ENCODE data around the gene BCLAF1.

DNA sequence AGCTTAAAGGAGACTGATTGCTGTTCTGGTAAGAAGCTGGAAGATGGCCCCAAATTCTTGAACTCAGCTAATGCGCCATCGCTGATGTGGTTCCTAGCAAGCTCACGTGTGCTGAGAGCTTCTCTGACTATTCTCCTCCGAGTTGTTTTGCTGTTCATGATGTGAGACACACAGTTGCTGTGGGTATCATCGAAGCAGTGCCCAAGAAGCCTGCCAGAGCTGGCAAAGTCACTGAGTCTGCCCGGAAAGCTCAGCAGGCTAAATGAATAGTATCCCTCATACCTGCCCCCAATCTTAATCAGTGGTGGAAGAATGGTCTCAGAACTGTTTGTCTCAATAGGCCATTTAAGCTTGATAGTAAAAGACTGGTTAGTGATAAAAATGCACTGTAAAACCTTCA lies 28.3 kb upstream of the BCLAF1 start:
- TF ChIP-seq TEAD4 (IDR thresholded peaks at IDR 0.05; ENCODE audit: low read depth, low read length), result no peak
- no peak for TF ChIP-seq CBX5 (IDR thresholded peaks at IDR 0.05; ENCODE audit: low read depth, low read length)
- no peak for TF ChIP-seq POLR2A (IDR thresholded peaks at IDR 0.05; ENCODE audit: control extremely low read depth in 1 of 2, low read depth in 2 of 2, low read length in 2 of 2)
- no peak for TF ChIP-seq JUND (IDR thresholded peaks at IDR 0.05; ENCODE audit: low read length)
- TF ChIP-seq BACH1 (IDR thresholded peaks at IDR 0.05; ENCODE audit: low read length), result no peak
- TF ChIP-seq RNF2 (IDR thresholded peaks at IDR 0.05; ENCODE audit: borderline replicate concordance, low read depth, low read length, missing control alignments, poor library complexity, severe bottlenecking), result no peak
- no peak for TF ChIP-seq YY1 (IDR thresholded peaks at IDR 0.05; ENCODE audit: low read depth, low read length)
- TF ChIP-seq RFX5 (IDR thresholded peaks at IDR 0.05; ENCODE audit: borderline replicate concordance, low read depth, low read length), result no peak
- TF ChIP-seq KDM1A (IDR thresholded peaks at IDR 0.05; ENCODE audit: borderline replicate concordance, low read length), result no peak
- TF ChIP-seq, protein P1, sequence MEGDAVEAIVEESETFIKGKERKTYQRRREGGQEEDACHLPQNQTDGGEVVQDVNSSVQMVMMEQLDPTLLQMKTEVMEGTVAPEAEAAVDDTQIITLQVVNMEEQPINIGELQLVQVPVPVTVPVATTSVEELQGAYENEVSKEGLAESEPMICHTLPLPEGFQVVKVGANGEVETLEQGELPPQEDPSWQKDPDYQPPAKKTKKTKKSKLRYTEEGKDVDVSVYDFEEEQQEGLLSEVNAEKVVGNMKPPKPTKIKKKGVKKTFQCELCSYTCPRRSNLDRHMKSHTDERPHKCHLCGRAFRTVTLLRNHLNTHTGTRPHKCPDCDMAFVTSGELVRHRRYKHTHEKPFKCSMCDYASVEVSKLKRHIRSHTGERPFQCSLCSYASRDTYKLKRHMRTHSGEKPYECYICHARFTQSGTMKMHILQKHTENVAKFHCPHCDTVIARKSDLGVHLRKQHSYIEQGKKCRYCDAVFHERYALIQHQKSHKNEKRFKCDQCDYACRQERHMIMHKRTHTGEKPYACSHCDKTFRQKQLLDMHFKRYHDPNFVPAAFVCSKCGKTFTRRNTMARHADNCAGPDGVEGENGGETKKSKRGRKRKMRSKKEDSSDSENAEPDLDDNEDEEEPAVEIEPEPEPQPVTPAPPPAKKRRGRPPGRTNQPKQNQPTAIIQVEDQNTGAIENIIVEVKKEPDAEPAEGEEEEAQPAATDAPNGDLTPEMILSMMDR (IDR thresholded peaks at IDR 0.05; ENCODE audit: control extremely low read depth in 1 of 3, insufficient read depth in 1 of 3, low read depth in 1 of 3, low read length in 3 of 3), result no peak
- no peak for TF ChIP-seq MAFK (IDR thresholded peaks at IDR 0.05; ENCODE audit: low read depth, low read length)
- no peak for TF ChIP-seq TAF1 (IDR thresholded peaks at IDR 0.05; ENCODE audit: low read depth, low read length)

All from H1 (cell line).